Subcutaneous abdominal adipose tissue (tissue), 5 donors: ENCODE data around the gene SIPA1L3.
"Not testable (repeated sequence)": the region's sequence is repeated elsewhere in the genome, so short reads cannot be mapped to it uniquely, and the experiment has no call there.

ENCODE experiments used
- H3K27ac ChIP-seq: one replicate; pipeline ENCODE4 v1.7.0; 2013; ENCODE audit warnings: low read depth, mild to moderate bottlenecking, inconsistent platforms, low read length, moderate library complexity
- H3K27me3 ChIP-seq, 5 donors: one replicate each; pipeline ENCODE4 v1.7.0; 2013; ENCODE audit warnings: low read length in 5 of 5, inconsistent platforms in 1 of 5; ENCODE audit not compliant: control insufficient read depth in 5 of 5, insufficient read depth in 4 of 5
- H3K36me3 ChIP-seq, 5 donors: one replicate each; pipeline ENCODE4 v1.7.0; 2013; ENCODE audit warnings: low read length in 5 of 5; ENCODE audit not compliant: control insufficient read depth in 5 of 5, insufficient read depth in 5 of 5
- H3K4me1 ChIP-seq, 5 donors: one replicate each; pipeline ENCODE4 v1.7.0; 2013; ENCODE audit warnings: low read length in 5 of 5, mild to moderate bottlenecking in 3 of 5, moderate library complexity in 1 of 5; ENCODE audit not compliant: control insufficient read depth in 5 of 5, insufficient read depth in 5 of 5
- H3K4me3 ChIP-seq, 5 donors: one replicate each; pipeline ENCODE4 v1.7.0; 2013; ENCODE audit warnings: low read length in 5 of 5, low read depth in 1 of 5
- H3K9ac ChIP-seq, 5 donors: one replicate each; pipeline ENCODE4 v1.7.0; 2013; ENCODE audit warnings: low read length in 5 of 5, mild to moderate bottlenecking in 4 of 5, moderate library complexity in 3 of 5
- H3K9me3 ChIP-seq, 5 donors: one replicate each; pipeline ENCODE4 v1.7.0; 2013; ENCODE audit warnings: low read length in 5 of 5; ENCODE audit not compliant: control insufficient read depth in 5 of 5
- donor health status: healthy.
- donor health status: healthy.
- donor health status: healthy.
- donor health status: healthy.
- donor health status: healthy.

SIPA1L3 gene

GRCh38 chr19:37906869-37907734 lies at the start of gene SIPA1L3:
Gene SIPA1L3 (plus strand): TSS chr19:37907208. CDS start chr19:38081566, 174,358 bp downstream.
- Histone ChIP-seq H3K4me1 (peaks cover 0 to 22% (median 21%) of the 10 kb centered on the region in 5 donors), H3K9me3 (no peaks in the 10 kb centered on the region), H3K4me3 (peak within 1 kb of the TSS; percentile 83 to 98 (median 94)), H3K27ac (peak within 1 kb of the TSS; percentile 54), H3K36me3 (no peaks in the 10 kb centered on the region), H3K27me3 (no peaks in the 10 kb centered on the region), H3K9ac (peak within 1 kb of the TSS; percentile 39 to 92 (median 81))

- no peak overlapping the region for H3K9ac ChIP-seq
These were observed 42.5 kb upstream of the SIPA1L3 start for GRCh38 chr19:37864501-37864900.

GRCh38 chr19:37865930-37866329 lies 41.1 kb upstream of the SIPA1L3 start:
- not testable (repeated sequence) for H3K4me3 ChIP-seq, H3K9ac ChIP-seq, H3K27me3 ChIP-seq, H3K27ac ChIP-seq, H3K4me1 ChIP-seq, H3K36me3 ChIP-seq, H3K9me3 ChIP-seq

More at GRCh38 chr19:37864501-37864900, 42.5 kb upstream of the SIPA1L3 start:
- H3K27me3 ChIP-seq, result no peaks in the 10 kb centered on the region
- H3K9me3 ChIP-seq, result no peaks in the 10 kb centered on the region
- H3K4me3 ChIP-seq, result no peak overlapping the region
- H3K27ac ChIP-seq, result no peak overlapping the region
- no peaks in the 10 kb centered on the region for H3K36me3 ChIP-seq
- no peaks in the 10 kb centered on the region for H3K4me1 ChIP-seq

- Histone ChIP-seq H3K4me1 (no peaks in the 10 kb centered on the region), H3K27me3 (no peaks in the 10 kb centered on the region), H3K27ac (no peak overlapping the region), H3K9ac (no peak overlapping the region), H3K4me3 (no peak overlapping the region), H3K9me3 (no peaks in the 10 kb centered on the region), H3K36me3 (no peaks in the 10 kb centered on the region)
These were observed 39.2 kb upstream of the SIPA1L3 start for GRCh38 chr19:37867831-37868230.

- Histone ChIP-seq H3K9ac (no peak overlapping the region), H3K36me3 (no peaks in the 10 kb centered on the region), H3K4me1 (no peaks in the 10 kb centered on the region), H3K27ac (no peak overlapping the region), H3K9me3 (no peaks in the 10 kb centered on the region), H3K4me3 (no peak overlapping the region), H3K27me3 (no peaks in the 10 kb centered on the region)
These were observed 37.2 kb upstream of the SIPA1L3 start for GRCh38 chr19:37869766-37870340.

- Histone ChIP-seq H3K27ac (no peak overlapping the region), H3K9ac (no peak overlapping the region), H3K4me3 (no peak overlapping the region), H3K36me3 (no peaks in the 10 kb centered on the region), H3K27me3 (no peaks in the 10 kb centered on the region), H3K9me3 (peaks cover 0 to 2% (median 0%) of the 10 kb centered on the region in 5 donors), H3K4me1 (no peaks in the 10 kb centered on the region)
These were observed 34.6 kb upstream of the SIPA1L3 start for GRCh38 chr19:37872383-37872782.

- Histone ChIP-seq H3K27me3 (no peaks in the 10 kb centered on the region), H3K9ac (no peak overlapping the region), H3K36me3 (no peaks in the 10 kb centered on the region), H3K4me3 (no peak overlapping the region), H3K4me1 (no peaks in the 10 kb centered on the region), H3K27ac (no peak overlapping the region), H3K9me3 (peaks cover 0 to 2% (median 0%) of the 10 kb centered on the region in 5 donors)
These were observed 32.2 kb upstream of the SIPA1L3 start for GRCh38 chr19:37874784-37875183.

GRCh38 chr19:37876032-37876431 lies 31.0 kb upstream of the SIPA1L3 start:
- no peak overlapping the region for H3K4me3 ChIP-seq
- no peak overlapping the region for H3K27ac ChIP-seq
- no peaks in the 10 kb centered on the region for H3K27me3 ChIP-seq
- peaks cover 0 to 2% (median 0%) of the 10 kb centered on the region in 5 donors for H3K9me3 ChIP-seq
- H3K36me3 ChIP-seq, result no peaks in the 10 kb centered on the region
- no peak overlapping the region for H3K9ac ChIP-seq
- H3K4me1 ChIP-seq, result no peaks in the 10 kb centered on the region

- H3K4me3 ChIP-seq, result no peak overlapping the region
- peaks cover 0 to 7% (median 4%) of the 10 kb centered on the region in 5 donors for H3K9me3 ChIP-seq
- H3K27ac ChIP-seq, result no peak overlapping the region
- no peaks in the 10 kb centered on the region for H3K36me3 ChIP-seq
- no peak overlapping the region for H3K9ac ChIP-seq
- no peaks in the 10 kb centered on the region for H3K27me3 ChIP-seq
- no peaks in the 10 kb centered on the region for H3K4me1 ChIP-seq
These were observed 29.9 kb upstream of the SIPA1L3 start for GRCh38 chr19:37877147-37877546.

- H3K4me1 ChIP-seq, result no peaks in the 10 kb centered on the region
- H3K9me3 ChIP-seq, result peaks cover 5 to 40% (median 11%) of the 10 kb centered on the region in 5 donors
- H3K9ac ChIP-seq, result no peak overlapping the region
- no peaks in the 10 kb centered on the region for H3K27me3 ChIP-seq
- no peaks in the 10 kb centered on the region for H3K36me3 ChIP-seq
- no peak overlapping the region for H3K4me3 ChIP-seq
- H3K27ac ChIP-seq, result no peak overlapping the region
These were observed 21.6 kb upstream of the SIPA1L3 start for GRCh38 chr19:37885392-37885791.
